ENCODE measurements around the gene HOXC5.

DNA sequence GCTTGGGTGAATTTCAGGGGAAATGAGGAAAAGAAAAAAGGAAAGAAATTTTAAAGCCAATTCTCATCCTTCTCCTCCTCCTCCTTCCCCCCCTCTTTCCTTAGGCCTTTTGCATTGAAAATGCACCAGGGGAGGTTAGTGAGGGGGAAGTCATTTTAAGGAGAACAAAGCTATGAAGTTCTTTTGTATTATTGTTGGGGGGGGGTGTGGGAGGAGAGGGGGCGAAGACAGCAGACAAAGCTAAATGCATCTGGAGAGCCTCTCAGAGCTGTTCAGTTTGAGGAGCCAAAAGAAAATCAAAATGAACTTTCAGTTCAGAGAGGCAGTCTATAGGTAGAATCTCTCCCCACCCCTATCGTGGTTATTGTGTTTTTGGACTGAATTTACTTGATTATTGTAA is 22.7 kb downstream of the HOXC5 start:
- TF ChIP-seq, protein P1, sequence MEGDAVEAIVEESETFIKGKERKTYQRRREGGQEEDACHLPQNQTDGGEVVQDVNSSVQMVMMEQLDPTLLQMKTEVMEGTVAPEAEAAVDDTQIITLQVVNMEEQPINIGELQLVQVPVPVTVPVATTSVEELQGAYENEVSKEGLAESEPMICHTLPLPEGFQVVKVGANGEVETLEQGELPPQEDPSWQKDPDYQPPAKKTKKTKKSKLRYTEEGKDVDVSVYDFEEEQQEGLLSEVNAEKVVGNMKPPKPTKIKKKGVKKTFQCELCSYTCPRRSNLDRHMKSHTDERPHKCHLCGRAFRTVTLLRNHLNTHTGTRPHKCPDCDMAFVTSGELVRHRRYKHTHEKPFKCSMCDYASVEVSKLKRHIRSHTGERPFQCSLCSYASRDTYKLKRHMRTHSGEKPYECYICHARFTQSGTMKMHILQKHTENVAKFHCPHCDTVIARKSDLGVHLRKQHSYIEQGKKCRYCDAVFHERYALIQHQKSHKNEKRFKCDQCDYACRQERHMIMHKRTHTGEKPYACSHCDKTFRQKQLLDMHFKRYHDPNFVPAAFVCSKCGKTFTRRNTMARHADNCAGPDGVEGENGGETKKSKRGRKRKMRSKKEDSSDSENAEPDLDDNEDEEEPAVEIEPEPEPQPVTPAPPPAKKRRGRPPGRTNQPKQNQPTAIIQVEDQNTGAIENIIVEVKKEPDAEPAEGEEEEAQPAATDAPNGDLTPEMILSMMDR (conservative IDR thresholded peaks at IDR 0.05; ENCODE audit: low read length) = no peak
- TF ChIP-seq EZH2phosphoT487 (IDR thresholded peaks at IDR 0.05; ENCODE audit: borderline replicate concordance, low read depth, low read length) = no peak

Measured in OCI-LY7 (cell line).